ENCODE data around the gene AFAP1L2. TPM values are rescaled to one million over a fixed set of nuclear protein-coding genes. Genes with fewer than 3 reads are reported as not detected.

AFAP1L2 gene
- total and polyA plus RNA-seq, 2 experiments from 2014 or later: 0.75 to 3.8 TPM

GRCh38 chr10:114283091-114283490 is 121.2 kb downstream of the AFAP1L2 start:
- no peaks in the 10 kb centered on the region for H3K36me3 ChIP-seq
- no peak for DNase-seq (ENCODE audit: low read depth in 1 of 2, low spot score in 1 of 2)
- no peaks in the 10 kb centered on the region for H3K27me3 ChIP-seq
- no peak for TF ChIP-seq CTCF (IDR thresholded peaks at IDR 0.05; ENCODE audit: low read depth, low read length)
- no peak overlapping the region for H3K4me3 ChIP-seq
- no peak overlapping the region for H3K27ac ChIP-seq
- no peaks in the 10 kb centered on the region for H3K9me3 ChIP-seq (ENCODE audit: low read depth)
- H3K4me1 ChIP-seq (ENCODE audit: low read depth): no peaks in the 10 kb centered on the region

GRCh38 chr10:114282526-114282925 is 121.8 kb downstream of the AFAP1L2 start:
- H3K27ac ChIP-seq: no peak overlapping the region
- no peaks in the 10 kb centered on the region for H3K4me1 ChIP-seq (ENCODE audit: low read depth)
- TF ChIP-seq CTCF (IDR thresholded peaks at IDR 0.05; ENCODE audit: low read depth, low read length): no peak
- H3K9me3 ChIP-seq (ENCODE audit: low read depth): no peaks in the 10 kb centered on the region
- H3K36me3 ChIP-seq: no peaks in the 10 kb centered on the region
- H3K4me3 ChIP-seq: no peak overlapping the region
- no peak for DNase-seq (ENCODE audit: low read depth in 1 of 2, low spot score in 1 of 2)
- no peaks in the 10 kb centered on the region for H3K27me3 ChIP-seq

GRCh38 chr10:114281461-114281860 is 122.8 kb downstream of the AFAP1L2 start:
- Histone ChIP-seq H3K27ac (no peak overlapping the region), H3K27me3 (no peaks in the 10 kb centered on the region), H3K9me3 (ENCODE audit: low read depth) (no peaks in the 10 kb centered on the region), H3K36me3 (no peaks in the 10 kb centered on the region), H3K4me1 (ENCODE audit: low read depth) (no peaks in the 10 kb centered on the region), H3K4me3 (no peak overlapping the region)
- TF ChIP-seq CTCF (IDR thresholded peaks at IDR 0.05; ENCODE audit: low read depth, low read length): no peak
- DNase-seq (ENCODE audit: low read depth in 1 of 2, low spot score in 1 of 2): no peak

GRCh38 chr10:114281006-114281405 is 123.3 kb downstream of the AFAP1L2 start:
- H3K27ac ChIP-seq: no peak overlapping the region
- no peaks in the 10 kb centered on the region for H3K36me3 ChIP-seq
- no peak for TF ChIP-seq CTCF (IDR thresholded peaks at IDR 0.05; ENCODE audit: low read depth, low read length)
- no peak for DNase-seq (ENCODE audit: low read depth in 1 of 2, low spot score in 1 of 2)
- no peaks in the 10 kb centered on the region for H3K27me3 ChIP-seq
- H3K9me3 ChIP-seq (ENCODE audit: low read depth): no peaks in the 10 kb centered on the region
- no peaks in the 10 kb centered on the region for H3K4me1 ChIP-seq (ENCODE audit: low read depth)
- H3K4me3 ChIP-seq: no peak overlapping the region

GRCh38 chr10:114279901-114280644 is 124.2 kb downstream of the AFAP1L2 start:
- Histone ChIP-seq H3K36me3 (no peaks in the 10 kb centered on the region), H3K4me3 (no peak overlapping the region), H3K4me1 (ENCODE audit: low read depth) (no peaks in the 10 kb centered on the region), H3K9me3 (ENCODE audit: low read depth) (no peaks in the 10 kb centered on the region), H3K27me3 (no peaks in the 10 kb centered on the region), H3K27ac (no peak overlapping the region)
- no peak for TF ChIP-seq CTCF (IDR thresholded peaks at IDR 0.05; ENCODE audit: low read depth, low read length)
- no peak for DNase-seq (ENCODE audit: low read depth in 1 of 2, low spot score in 1 of 2)

All from cardiac muscle cell (in vitro differentiated cells and primary cell).